GM21723 (cell line): ENCODE data around the gene LARGE1.

Experiments
- ATAC-seq: cut with Tn5 transposase; IDR thresholded peaks from one replicate; pipeline ENCODE4 v1.9.1; 2021; ENCODE audit warnings: mild to moderate bottlenecking, moderate library complexity; ENCODE audit not compliant: unreplicated experiment

The LARGE1 gene

DNA sequence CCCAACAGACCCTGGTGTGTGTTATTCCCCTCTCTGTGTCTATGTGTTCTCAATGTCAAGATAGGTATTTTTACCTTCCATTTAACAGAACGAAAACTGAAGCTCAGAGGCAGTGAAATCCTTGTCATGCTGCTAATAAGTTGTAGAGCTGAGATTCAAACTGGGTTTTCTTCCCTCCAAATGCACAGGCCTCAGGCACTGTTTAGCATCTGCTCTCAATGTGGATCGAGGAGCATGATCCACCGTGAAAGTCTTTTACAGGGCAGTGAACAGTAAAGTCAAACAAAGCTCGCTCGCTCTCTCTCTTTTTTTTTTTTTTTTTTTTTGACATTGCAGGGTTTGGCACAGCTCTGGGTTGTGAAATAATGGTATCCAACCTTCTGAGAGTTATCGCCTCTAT lies 461.1 kb downstream of the LARGE1 start:
- ATAC-seq = no peak

DNA sequence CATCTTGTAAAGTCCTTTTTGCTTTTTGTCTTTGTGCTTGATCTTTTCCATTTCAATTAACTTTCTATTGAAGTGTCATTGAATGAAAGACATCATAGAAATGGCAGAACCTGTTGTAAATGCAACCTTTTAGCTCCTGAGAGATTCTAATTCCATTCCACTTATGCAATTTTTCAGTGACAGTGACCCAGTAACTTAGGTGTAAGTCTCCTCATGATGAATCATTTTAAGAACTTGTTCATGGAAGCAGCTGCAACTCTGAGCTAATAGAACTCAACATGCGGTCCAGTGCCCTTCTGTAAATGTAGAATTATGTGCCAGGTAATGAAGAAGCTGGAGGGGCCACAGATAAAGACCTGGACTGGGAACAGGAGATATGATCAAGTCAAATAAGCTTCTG lies 463.8 kb downstream of the LARGE1 start:
- no peak for ATAC-seq

DNA sequence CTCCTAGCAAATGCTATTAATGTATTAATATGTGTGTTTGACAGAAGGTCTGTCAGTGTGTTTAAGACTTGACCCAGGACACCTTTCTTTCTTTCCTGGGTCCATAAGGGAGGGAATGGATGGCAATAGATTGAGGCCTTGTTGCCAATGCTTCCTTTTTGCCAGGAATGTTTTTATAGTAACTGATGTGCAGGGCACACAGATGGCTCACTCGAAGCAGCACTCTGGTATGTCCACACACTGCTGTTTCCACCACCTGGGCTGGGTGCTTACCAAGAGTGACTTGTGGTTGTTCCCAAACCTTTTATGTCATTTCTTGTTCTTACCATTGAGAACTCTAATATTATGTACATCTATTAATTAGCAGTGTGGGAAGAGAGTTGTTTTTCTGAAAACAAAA lies 465.2 kb downstream of the LARGE1 start:
- no peak for ATAC-seq

DNA sequence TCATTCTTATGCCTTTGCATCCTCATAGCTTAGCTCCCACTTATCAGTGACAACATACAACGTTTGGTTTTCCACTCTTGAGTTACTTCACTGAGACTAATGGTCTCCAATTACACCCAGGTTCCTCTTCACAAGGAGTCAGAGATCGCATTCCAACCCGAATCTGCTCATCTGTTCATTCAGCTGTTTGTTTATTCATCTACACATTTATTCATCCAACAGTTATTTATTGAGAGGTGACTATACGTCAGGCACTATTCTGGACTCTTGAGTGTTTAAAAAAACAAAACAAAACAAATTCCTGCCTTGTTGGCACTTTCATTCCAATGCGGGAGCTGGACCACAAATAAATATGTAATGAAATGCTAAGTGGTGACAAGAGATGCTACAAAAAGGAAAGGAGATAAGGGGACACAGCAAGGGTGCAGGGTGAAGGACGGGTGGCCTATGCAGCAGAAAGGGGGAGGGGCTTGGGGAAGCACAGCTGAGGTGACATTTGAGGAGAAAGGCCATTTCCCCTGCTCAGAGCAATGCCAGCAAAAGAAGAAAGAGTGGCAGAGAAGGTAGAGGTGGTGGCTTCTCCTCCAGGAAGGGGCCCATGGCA lies 468.3 kb downstream of the LARGE1 start:
- ATAC-seq = no peak

DNA sequence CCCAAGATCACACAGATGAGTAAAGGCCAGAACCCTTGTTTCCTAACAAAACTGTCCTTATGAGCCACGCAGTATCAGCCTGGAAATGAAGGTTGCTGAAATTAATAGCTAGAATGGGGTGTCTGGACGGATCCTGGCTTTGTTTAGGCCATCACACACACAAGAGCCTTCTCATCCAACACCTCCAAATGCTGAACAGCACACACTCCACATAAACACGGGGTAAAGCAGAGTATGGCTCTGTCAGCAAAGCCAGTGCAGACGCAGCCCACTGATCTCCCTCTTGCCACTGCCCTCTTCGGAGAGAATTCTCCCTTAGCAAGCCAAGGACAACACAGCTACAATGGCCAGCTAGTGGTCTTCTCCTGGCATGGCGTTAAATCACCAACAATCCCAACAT lies 469.5 kb downstream of the LARGE1 start:
- ATAC-seq = no peak

DNA sequence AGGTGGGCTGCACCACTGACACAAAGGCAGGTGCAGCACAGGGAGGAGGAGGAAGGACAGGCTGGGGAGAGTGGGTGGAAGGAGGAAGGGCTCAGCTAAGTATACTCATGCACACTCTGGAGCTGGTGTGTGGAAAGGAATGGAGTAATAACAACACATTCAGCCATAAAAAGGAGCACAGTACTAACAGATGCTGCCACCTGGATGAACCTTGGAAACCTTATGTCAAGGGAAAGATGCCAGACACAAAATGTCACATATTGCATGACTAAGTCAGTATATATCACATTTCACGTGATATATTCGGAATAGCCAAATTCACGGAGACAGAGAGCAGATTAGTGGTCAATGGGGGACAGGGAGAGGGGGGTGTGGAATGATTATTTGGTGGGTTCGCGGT lies 472.5 kb downstream of the LARGE1 start:
- ATAC-seq = no peak

DNA sequence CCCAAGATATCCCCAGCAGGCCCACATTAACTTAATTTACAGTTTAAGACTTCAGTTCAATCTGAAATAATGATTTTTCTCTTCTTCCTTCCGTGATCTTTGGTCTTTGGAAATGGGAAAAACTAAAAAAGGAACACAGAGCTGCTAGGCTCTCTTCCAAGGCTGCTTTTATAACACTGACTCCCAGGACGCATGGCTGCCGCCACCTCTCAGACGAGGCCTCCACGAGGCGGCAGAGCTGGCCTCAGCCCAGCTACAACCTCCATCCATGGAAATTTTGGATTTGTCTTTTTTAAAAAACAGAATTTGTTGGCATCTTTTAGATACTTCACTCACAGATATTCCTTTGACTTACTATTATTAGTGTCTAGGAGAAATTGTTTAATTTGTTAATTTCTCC lies 476.6 kb downstream of the LARGE1 start:
- ATAC-seq = no peak

DNA sequence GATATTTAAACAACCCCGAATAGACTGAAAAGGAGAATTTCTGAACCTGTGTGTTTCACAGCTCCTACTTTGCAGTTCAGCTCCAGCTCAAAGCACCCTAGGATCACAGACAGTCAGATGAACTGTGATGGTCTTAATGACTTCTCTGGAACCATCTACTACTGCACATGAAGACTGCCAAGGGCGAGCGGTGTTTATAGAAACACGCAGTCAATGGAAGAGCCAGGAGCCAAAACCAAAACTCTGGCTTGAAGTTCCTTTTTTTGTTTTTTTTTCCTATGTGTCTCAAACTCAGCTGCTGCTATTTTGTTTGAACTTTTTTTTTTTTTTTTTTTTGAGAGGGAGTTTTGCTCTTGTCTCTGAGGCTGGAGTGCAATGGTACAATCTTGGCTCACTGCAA lies 479.5 kb downstream of the LARGE1 start:
- ATAC-seq = no peak

DNA sequence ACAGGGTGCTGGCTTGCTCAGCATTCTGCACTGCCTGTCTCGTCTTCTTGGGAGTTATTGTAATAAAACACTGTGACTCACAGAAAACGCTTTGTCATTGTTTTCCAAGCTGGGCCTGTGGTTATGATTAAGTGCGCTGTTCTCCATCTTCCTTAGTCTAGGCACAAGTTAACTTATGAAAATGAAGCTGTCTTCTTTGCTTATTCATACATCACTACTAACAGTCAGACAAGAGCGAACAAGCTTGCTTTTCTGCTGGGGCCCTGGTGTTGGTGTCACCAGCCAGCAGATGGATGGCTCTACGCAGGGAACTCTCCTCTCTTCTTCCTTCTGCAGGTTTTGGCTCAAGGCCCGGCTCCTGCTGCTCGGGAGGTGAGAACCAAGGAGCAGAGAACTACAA lies 482.0 kb downstream of the LARGE1 start:
- no peak for ATAC-seq

DNA sequence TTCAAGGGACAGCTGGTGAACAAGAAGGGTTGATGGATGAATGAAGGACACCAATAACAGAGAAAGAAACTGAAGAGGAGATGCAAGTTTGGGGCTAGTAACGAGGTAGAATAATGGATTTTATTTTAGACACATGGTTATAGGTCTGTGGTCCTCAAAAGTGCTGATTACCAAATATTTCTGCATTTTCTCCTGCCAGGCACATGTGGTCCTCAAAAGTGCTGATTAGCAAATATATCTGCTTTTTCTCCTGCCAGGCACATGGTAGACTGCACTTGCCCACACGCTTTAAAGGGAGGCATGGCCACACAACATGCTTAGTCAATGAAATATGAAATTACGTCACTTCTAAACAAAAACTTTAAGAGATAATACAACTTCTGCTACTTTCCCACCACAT lies 489.0 kb downstream of the LARGE1 start:
- ATAC-seq = no peak

DNA sequence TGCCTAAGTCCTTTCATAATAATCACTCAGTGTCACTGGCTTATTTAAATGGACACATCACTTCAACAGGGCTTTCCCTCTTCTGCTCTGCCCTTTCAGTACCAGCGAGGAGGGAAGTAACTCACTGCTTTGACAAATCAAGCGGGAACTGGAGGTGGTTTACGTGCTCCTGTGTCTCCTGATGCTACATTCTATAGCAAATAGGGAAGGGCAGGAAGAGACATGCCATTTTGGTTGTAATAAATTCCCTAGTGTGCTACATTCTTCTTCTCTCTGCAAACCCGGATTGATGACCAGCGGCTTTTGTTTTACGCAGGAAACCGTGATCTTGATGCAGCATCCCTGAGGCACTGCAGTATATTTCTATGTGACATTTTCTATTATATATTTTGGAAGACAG lies 491.0 kb downstream of the LARGE1 start:
- no peak for ATAC-seq

DNA sequence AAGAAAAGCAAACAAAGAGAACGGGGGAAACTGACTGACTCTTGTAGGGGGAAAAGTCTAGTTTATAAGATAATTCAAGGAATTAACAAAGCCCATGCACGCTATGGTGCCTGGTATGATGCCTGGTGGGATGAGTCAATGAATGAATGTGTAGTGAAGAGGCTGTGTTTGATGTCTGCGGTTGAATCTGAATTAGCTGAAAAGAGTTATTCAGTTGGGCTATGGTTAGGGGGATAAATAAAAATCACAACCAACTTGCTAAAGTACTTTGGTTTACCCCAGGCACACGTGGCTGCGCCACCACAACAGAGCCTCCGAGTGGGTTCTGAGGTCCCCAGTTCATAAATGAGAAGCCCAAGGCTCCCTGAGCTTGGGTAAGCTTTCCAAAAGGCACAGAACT lies 492.8 kb downstream of the LARGE1 start:
- no peak for ATAC-seq

DNA sequence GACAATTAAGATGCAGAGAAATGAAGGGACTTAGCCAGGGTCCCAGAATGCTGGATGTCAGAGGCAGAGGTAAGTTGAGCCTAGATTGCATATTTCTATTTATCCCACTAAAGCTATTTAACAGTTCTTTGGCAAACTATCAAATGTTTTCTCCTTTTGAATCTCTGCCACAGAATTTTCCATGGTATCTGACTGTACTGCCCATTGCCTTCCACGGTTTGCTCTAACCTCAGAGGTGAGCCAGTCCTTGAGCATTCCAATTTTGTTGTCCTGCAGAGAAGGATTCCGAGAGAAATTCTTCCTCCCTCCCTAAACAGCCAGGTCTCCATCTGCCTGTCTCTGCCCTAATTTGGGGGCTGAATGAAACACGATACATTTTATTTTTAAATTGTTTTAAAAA lies 493.8 kb downstream of the LARGE1 start:
- no peak for ATAC-seq

DNA sequence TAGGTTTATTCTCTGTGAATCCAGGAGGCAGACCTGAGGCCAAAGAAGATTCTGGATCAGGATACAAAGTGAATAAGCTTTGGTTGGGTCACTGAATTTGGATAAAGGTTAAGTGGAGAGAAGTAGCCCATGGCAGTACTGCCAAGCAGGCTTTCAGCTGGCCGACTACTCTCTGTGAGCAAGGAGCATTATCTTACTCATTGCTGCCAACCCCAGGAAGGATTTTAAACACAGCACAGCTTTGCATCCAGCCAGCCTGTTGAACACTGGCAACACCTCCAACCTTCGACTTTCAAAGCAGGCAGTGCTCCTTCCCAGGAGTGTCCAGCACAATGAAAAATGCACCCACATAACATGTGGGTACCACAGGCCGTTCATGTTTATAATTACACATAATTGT lies 498.4 kb downstream of the LARGE1 start:
- no peak for ATAC-seq

DNA sequence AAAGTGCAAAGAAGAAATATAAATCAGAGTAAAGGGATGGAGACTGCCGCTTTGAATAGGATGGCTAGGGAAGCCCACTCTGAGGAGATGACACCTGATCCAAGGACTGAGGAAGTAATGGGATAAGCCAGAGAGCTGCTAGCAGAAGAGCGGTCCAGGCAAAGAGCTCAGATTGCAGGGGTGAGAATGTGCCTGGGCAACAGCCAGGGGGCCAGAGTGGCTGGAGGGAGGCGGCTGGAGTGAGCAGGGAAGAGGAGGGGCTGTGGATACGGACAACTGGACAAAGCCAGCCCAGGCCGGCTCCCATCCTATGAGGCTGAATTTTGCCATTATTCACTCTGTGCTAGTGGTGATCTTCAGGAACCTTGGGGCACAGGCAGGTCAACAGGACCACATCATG lies 501.8 kb downstream of the LARGE1 start:
- no peak for ATAC-seq

DNA sequence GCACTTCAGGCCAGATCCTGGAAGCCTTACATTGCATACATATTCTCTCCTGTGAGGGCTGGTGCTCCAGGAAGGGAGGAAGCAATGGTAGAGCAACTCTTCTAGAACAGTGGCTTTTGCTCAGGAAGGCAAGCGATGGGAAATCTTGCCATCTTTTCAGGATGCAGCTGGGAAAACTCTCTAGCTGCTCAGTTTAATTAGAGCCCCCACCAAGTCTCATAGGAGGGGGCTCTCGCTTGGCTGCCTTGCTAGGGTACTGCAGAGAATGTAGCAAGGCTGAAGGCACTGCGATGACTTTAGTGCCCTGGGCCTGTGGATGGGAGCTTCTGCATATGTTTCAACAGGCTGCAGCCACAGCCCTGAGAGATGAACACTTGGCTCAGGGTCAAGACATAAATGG lies 504.9 kb downstream of the LARGE1 start:
- no peak for ATAC-seq

DNA sequence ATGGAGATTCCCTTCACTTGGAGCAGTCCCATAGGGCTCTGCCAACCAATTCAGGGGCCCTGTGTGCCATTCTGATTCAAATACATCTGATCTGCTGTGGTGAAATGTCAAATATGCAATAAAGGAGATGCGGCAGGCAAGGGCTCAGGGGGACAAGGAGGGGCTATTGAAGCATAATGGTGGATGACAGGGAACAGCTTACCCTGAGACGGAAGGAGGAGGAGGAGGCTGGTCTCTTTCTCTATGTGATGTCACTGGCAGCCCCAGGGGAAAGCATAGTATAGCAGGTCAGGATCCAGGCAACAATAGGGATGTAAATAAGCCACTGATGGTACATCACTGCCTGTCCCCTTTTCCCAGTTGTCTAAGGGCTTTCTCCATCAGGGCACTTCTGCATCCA lies 511.2 kb downstream of the LARGE1 start:
- no peak for ATAC-seq

DNA sequence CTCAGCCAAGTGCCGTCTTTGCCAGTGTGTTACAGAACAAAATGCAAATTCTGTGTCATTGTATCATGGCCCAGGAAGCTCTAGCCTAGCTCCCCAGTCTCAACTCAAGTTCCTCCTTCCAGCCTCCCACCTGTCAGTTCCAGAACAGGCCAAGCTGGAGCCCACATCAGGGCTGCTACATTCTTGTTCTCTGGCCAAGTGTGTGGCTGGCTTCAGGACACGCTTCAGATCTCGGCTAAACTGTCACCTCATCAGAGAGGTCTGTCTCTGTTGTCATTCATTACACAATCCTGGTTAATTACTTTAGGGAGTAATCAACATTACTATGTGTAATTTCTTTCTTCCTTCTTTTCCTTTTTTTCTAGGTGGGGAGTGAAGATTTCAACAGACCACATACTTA lies 515.1 kb downstream of the LARGE1 start:
- no peak for ATAC-seq

DNA sequence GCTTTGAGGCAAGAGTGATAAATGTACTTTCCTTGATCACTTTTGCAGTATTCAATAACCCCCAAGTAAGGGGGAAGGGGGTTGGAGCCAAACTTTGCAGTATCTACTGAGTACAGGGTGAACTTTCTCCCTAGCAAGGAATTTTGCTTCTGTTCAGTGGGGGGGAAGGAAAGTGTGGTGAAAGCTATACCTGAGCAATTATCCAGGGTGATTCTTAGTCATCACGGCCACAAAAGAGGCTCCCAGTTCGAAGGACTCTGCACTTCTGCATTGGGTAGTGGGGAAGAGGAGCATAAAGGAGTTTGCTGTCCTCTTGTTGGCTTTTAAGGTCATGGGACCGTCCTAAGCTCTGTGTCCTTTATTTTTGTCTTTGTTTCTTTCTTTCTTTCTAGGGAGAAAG lies 515.6 kb downstream of the LARGE1 start:
- ATAC-seq = no peak

DNA sequence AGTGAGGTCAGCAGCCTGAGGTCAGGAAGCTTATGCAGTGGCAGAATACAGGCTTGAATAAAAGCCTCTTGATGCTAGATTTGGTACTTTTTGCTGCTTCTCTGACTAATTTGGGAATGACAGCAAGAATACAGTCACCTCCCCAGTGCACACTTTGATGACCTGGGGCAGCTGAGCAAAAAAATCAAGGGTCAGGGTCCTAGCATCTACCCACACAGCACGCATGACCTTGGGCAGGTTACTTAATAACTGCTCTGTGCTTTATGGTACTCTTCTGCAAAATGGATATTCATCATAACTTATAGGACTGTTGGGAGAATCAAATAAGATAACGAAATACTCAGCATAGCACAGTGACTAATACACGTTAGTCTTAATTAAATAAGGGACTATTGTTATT lies 518.0 kb downstream of the LARGE1 start:
- ATAC-seq = no peak

DNA sequence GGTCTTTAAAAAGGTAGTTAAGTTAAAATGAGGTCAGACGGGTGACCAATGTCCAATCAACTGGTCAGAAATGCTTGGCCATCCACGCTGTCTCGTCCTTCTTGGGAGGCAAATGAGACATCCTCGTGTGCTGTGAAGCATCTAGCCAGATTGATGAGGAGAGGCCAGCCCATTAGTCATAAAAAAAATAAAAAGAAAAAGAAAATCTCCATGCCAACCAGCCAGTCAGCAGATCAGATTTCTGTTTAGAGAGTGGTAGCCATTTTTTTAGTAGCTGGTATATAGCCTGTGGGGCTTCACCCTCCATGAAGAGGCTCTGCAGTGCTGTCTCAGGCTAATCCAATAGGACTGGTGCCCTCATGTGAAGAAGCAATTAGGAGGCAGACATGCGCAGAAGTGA lies 519.0 kb downstream of the LARGE1 start:
- ATAC-seq = no peak

DNA sequence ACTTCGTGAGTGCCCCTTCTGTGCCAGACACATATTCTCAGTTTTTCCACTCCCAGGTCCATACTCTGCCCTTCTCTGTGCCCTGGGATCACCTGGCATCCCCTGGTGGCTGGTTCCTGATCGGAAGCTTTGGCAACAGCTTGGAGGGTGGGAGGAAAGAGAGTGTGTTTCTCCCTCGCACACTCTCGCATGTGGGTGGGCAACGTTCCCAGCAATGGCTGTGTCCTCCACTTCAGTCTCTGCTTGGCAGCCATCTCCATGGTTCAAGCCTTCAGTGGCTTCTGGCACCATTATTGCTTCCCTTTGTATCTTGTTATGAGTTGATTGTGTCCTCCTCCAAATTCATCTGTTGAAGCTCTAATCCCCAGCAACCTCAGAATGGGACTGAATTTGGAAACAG lies 519.4 kb downstream of the LARGE1 start:
- no peak for ATAC-seq

DNA sequence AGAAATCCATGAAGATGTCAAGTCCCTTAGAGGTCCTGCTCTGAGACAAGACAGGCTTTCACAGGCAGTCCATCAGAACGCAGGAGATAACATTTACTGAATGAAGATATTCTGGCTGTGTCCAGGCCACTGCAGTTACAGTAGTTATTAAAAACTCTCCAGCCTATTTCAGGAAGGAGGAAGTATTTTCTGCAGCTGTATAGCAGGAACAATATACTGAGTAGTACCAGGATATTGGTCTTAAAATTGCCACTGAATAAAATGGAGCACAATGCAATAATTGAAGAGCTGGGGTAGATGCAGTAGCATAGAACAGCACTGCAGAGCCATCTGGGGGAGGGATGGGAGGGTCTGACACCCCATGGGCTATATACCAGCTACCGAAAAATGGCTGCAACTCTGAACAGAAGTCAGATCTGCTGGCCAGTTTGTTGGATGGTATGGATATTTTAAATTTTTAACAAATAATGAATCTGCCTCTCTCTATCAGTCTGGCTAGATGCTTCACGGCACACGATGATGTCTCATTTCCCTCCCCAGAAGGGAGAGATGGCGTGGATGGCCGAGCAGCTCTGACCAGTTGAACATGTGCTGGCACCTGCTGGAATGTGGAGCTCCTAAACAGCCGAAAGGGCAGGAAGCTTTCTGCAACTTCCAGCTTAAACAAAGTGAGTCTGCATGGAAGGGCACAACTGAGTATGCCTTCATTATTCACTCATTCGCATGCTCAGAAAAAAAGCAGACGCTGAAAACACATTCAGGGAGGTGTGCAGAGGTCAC lies 520.0 kb downstream of the LARGE1 start:
- ATAC-seq = no peak
